GM19395 (cell line): ENCODE data around the gene CLEC7A.

Experiments
- ATAC-seq: cut with Tn5 transposase; IDR thresholded peaks from one replicate; pipeline ENCODE4 v1.9.1; 2021; ENCODE audit warnings: mild to moderate bottlenecking, moderate library complexity; ENCODE audit not compliant: unreplicated experiment

The CLEC7A gene

DNA sequence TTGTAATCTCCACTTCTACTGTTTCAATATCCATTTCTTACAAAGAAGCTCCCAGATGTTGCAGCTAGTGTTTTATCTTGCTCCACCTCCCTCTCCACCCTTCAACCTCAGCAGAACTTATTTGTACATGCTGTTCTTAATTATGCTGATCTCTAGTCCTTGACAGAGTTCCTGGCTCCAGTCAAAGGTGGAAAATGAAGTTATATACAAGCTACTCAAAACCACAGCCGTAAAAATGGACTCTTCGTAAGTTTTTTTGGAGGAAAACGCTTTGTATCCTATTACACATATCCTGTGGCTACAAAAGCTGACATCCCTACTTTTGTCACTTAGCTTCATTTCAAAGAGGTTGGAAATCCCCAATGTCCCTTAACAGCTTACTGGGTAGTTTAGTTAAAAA, 32.5 kb downstream of the CLEC7A start:
- no peak for ATAC-seq

DNA sequence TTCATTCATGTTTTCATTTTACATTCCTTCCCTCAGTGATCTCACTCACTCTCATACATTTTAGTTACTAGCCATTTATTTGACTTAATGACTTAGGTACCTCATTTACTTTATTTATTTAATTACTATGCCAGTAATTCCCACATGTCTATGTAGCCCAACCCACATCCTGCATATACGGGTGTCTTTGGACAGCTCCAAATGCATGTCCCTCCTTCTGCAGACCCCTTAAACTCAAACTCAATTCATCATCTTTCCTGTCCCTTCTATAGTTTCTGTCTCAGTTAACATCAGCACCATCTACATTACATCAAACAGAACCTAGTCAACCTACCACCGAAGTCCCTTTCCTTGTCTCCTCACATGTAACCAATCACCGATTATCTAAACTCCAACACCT, 34.0 kb downstream of the CLEC7A start:
- ATAC-seq: no peak

DNA sequence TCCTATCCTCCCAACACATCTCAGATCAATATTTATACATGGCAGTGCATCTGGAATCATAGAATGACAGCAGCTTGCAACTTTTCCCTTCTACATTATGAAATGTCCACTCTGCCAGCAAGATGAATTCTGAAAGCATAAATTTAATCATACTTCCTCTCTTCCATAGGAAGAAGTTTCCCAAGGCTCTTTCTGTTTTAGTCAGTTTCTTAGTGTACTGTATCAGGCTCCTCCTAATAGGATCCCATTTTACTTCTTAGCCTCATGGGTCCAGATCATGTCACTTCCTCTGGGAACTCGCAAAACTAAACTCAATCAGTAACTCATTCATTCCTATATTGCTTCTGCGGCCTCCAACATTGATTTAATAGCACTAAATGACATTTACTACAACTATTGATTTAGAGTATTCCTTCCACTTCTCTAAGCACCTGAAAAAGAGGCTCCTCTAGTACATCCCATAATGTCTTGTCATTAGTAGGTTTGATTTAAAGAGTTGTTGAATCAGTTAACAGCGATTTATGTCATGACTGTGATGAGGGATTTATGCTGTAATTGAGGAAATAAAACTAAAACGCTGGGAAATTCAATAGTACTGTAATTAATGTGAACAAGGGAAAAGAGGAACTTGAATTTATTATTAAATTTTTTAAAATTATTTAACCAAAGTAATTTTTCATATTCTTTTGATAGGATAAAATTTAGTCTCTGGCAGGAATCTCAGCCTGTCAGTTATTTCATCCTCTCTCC, 35.2 kb downstream of the CLEC7A start:
- no peak for ATAC-seq

DNA sequence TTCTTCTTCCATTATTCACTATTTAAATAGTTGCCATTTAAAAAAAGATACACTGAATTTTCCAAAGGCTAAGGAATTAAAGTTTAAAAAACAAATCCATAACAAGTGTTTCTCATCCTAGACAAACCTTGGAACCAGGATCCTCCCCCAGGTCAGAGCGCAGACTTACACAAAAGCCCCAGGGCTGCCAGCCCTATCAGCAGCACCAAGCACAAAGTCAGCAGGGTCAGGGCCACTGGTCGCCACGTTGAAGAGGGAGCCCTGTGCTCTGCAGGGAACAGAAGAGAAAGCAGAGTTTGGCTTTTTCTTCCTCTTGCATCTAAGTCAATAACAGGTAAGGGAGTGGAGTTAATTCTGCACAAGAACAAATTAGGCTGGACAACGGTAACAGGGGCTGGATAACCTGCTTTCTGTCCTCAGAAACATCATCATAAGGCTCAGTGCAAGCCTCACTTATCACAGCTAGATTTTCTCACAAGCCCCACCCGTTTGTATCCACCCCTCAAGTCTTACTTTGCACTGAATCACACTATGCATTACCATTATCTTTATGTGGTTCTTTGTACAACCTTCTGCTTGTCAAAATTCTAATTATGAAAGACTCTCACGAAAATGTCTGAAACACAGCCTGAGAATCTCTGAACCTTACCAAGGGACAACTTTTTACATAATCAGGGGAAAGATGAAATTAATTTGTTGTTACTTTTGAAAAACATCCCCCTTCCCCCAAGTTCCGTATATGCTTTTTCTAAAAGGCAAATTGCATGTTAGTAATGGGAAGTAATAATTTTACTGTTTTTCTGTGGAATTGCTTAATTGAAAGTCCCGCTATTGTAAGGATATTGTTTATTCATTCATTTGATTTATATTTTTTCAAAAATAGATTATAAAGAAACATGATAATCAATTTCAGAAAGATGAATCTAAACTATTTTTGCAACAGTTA, 40.8 kb downstream of the CLEC7A start:
- ATAC-seq: no peak

DNA sequence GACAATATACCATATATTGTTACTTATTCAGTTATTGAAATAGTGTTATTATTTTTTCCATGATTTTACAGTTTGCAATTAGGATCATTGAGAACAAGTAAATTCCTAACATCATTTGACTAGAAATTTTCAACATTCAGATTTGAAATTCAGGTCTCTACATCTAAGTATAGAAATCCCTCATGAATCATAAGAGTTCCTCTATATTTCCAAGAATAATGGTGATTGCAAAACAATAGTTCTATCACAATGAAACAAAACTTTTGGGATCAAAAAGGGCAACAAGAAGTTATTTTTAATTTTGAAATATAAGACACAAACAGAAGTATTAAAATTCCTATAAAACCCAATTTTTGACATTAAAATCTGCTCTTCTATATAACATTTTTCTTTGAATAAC, 42.0 kb downstream of the CLEC7A start:
- ATAC-seq: no peak

DNA sequence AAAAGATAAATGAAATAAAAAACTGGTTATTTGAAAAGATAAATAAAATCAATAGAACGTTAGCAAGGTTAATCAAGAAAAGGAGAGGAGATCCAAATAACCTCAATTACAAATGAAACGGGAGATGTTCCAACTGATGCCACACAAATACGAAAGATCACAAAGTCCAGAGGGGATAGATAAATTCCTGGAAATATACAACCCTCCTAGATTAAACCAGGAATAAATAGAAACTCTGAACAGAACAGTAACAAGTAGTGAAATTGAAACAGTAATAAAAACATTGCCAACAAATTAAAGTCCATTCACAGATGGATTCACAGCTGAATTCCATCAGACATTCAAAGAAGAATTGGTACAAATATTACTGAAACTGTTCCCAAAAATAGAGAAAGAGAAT, 43.6 kb downstream of the CLEC7A start:
- no peak for ATAC-seq

DNA sequence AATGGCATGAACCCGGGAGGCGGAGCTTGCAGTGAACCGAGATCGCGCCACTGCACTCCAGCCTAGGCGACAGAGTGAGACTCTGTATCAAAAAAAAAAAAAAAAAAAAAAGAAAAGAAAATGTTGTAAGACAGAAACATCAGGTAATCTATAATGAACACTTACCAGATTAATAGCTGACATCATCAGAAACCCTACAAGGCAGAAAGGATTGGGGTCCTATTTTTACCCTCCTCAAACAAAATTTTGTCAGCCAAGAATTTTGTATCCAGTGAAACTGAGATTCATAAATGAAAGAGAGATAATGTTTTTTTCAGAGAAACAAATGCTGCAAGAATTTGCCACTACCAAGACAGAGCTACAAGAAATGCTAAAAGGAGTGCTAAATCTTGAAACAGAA, 45.3 kb downstream of the CLEC7A start:
- no peak for ATAC-seq

DNA sequence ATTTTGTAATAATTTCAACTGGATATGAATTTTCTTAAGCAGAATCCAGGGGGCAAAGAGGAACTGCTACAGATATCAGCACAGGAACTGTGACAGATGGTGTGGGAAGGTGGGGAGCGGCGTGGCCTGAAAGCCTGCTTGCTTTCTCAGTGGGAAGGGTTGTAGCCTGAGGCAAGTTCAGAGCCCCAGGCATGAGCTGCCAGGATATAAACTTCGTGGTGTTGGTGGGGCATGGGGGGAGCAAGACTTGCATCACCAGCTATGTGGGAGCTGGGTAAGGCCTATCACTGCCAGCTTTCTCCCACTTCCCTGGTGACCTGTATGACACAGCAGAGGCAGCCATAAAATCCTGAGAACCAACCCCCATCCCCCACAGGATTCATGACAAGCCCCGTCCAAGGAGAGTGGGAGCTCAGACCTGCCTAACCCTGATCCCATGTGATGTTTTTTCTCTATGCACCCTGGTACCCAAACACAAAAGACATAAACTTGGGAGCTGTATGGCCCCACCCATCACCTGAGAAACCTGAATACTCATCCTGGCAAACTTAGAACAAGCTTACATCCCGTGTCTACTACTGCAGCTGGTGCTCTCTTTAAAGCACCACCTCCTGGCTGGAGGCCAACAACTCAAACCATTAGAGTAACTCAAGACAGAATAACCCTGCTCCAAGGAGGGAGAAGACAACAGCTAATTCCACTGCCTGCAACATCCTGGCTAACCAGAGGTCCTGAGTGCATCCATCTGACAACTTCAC, 47.7 kb downstream of the CLEC7A start:
- ATAC-seq: no peak

DNA sequence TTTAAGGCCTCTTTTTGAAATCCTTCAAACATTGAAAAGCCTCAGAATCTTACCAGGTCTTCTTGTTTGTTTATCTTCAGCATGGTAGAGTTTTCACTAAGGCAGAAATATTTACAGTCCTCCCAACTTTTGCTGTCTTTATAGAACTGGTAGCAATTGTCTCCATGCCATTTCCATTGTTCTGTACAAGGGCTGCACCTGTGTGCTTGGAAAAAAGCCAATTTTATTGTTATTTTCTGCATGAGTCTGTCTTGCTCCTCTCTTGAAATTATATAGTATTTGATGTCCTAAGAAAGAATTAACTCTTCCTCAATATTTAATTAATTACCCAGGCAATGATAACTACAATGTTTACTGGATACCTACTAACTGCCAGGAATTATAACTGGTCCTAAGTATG, 54.5 kb downstream of the CLEC7A start:
- no peak for ATAC-seq

DNA sequence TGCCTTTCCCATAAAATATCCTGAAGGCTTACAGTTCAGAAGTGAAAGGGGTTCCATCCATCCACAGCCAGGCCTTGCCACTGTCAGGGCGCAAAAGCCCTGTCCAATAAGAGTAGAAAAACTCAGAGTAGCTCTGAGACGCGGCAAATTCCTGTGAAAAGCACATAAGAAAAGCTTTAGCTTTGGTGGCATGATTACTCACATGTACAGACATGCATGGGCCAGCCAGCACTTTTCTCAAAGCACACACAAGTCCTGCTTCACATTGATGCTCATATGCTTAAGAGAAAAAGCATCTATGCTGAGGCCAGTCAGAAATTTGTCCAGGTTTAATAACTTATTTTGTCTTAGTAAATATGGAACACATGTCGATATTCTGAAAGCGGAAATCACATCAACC, 56.7 kb downstream of the CLEC7A start:
- ATAC-seq: no peak

DNA sequence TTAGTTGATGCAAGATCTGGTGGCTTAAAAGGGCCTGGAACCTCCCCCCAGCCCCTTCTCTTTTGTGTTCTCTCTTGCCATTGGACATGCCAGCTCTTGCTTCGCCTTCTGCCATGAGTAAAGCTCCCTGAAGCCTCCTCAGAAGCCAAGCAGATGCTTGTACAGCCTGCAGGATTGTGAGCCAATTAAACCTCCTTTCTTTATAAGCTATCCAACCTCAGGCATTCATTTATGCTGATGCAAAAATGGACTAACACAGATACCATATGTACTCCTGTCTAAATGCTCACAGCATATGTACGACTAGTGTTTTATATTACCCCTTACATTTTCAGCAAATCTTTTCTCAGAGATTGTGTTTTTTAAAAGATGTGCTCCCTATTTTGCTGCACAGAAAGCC, 57.9 kb downstream of the CLEC7A start:
- ATAC-seq: no peak

DNA sequence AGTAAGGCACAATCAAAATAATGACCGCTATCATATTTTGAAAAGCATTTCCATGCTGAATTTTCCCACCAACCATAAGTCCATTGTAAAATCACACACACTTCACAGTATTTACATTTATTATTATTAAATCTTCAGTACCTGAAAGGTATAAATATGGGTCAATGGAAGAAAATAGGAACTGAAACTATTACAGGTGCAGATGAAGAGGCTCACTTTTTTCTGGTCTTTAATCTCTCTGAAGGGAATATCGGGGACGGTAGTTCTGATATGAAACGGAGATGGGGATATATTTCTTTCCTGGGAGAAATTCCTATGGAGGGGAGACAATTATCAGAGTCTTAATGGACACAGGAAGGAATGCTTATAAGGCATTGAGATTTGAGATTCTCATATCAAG, 59.6 kb downstream of the CLEC7A start:
- no peak for ATAC-seq

DNA sequence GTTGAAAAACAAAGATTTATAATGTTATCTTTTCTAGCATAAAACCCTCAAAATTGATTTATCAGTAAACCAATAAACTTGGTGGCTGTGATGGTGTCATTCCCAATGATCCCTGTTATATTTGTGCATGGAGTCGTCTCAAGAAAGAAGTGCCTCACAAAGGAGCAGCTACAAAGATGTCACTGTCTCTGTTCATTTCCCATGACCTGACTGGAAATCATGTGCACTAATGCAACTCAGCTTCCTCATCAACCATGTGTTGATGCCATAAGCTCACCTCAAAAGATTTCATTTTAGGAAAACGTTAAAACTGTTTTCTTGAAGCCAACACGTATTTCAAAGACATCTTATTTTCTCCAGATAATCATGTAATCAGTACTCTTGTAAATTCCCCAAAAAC, 60.0 kb downstream of the CLEC7A start:
- ATAC-seq: no peak

DNA sequence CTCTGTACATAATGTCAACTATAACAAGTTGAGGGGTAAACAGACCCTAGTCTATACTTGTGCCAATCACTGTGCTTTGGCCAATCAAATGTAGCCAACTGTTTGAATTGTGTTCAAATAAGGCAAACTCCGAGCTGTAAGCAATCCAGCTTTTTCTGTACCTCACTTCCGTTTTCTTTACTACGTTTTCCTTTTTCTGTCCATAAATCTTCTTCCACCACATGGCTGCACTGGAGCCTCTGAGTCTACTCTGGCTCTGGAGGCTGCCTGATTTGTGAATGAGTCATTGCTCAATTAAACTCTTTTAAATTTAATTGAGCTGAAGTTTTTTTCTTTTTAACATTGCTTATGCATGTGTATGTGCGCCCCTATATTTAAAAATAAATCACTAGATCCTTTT, 60.9 kb downstream of the CLEC7A start:
- no peak for ATAC-seq

DNA sequence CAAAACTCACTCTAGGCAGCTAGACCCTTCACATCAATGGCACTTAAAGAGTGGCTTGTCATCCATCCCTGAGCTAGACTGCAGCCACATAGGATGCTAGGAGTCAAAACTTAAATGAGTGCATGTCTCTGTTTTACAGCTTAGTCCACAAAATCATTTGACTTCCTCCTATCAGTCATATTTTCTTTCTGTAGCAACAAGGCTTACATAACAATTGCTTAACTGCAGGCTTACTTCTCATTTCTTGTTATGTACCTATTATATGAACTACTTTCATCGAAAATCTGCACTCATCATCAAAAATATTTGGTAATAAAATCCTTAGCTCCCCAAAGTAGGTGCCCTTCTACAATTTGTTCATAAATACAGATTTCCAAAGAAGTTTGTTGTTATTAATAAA, 61.4 kb downstream of the CLEC7A start:
- no peak for ATAC-seq

DNA sequence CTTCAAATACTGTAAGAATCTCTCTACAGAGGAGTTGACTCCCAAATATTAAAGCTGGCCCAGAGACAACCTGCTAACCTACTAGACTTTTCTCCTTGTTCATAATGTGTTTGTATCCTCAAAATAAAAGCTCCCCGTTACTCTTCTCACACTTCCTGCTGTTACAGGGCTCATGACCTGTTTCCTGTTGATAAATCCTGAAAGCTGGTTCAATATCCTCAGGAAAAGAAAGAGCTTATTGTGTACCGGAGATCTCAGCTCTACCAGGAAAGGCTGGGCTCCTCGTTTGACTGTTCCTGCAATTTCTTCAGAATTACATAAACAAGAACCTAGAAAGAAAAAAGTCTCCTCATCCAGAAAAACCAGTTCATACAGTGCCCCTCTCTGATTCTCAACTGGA, 62.1 kb downstream of the CLEC7A start:
- no peak for ATAC-seq

DNA sequence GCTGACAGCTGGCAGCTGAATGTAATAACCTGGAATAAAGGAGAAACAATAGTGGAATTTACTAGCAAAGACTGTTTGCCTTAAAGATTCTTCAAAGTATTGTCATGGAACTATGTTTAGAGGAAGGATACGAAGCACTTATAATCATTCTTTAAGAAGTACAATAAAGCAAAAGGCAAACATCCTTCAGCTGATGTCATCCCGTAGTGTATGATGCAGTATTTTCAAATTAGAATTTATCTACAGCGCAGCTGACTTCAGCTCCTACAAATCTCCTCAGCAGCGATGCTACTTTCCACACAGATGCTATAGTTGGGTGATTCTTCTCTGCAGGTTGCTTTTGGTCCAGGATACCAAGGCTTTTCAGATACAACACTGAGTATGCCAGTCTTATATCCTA, 62.7 kb downstream of the CLEC7A start:
- ATAC-seq: no peak
